ENCODE results near the gene SLC9A9. TPM values are rescaled to one million over a fixed set of nuclear protein-coding genes. Genes with fewer than 3 reads are reported as not detected.

The SLC9A9 gene
- polyA plus RNA-seq, 1 donor from 2014 or later, result 0.54 TPM

DNA sequence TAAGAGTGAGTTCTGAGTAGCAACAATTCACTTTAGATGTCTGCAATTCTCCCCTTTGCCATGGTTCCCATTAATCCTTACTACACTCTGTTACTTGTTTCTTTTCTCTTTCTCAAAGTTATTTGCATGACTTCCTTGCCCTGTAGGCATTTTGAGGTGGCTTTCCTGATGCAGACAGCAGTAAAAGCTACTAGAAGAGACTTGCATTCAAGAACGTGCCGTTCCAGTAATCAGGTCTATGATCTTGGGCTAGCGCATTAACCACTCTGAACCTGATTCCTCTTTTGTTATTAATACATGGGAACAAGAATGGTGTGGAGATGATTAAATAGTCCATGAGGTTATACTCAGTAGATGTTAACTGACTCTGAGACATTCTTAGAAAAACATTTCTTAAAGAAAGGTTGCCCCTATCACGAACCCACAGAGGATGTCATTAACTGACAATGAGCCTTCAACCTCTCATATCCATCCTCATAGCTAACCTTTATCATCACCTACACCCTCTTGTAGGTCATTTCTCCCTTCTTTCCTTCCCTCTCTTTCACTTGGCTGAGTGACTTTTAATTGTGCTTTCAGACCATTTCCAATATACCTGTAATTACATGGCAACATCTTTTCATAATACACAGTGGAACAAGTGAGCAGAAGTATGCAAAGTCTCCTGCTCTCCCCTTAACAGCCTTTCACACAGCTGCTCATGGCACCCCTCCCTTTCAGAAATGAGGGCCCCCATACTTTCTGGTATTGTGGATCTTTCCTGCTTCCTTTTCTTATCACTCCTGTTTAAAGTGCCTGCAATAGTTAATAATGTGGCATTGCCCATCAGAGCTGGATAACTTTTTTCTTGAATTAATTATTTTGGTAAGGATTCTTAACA lies 552.8 kb downstream of the SLC9A9 start:
- H3K9me2 ChIP-seq (ENCODE audit: insufficient read depth, low read length), result no peaks in the 10 kb centered on the region
- no peaks in the 10 kb centered on the region for H3K27me3 ChIP-seq (ENCODE audit: insufficient read depth, low read depth, low read length)
- no peak overlapping the region for H3K27ac ChIP-seq (ENCODE audit: low read length)
- no peak overlapping the region for H3K4me2 ChIP-seq (ENCODE audit: low read length)
- H3F3A ChIP-seq (ENCODE audit: insufficient read depth, low read length, poor library complexity, severe bottlenecking), result no peaks in the 10 kb centered on the region
- H3K9me3 ChIP-seq (ENCODE audit: low read length), result no peaks in the 10 kb centered on the region
- TF ChIP-seq, protein P1, sequence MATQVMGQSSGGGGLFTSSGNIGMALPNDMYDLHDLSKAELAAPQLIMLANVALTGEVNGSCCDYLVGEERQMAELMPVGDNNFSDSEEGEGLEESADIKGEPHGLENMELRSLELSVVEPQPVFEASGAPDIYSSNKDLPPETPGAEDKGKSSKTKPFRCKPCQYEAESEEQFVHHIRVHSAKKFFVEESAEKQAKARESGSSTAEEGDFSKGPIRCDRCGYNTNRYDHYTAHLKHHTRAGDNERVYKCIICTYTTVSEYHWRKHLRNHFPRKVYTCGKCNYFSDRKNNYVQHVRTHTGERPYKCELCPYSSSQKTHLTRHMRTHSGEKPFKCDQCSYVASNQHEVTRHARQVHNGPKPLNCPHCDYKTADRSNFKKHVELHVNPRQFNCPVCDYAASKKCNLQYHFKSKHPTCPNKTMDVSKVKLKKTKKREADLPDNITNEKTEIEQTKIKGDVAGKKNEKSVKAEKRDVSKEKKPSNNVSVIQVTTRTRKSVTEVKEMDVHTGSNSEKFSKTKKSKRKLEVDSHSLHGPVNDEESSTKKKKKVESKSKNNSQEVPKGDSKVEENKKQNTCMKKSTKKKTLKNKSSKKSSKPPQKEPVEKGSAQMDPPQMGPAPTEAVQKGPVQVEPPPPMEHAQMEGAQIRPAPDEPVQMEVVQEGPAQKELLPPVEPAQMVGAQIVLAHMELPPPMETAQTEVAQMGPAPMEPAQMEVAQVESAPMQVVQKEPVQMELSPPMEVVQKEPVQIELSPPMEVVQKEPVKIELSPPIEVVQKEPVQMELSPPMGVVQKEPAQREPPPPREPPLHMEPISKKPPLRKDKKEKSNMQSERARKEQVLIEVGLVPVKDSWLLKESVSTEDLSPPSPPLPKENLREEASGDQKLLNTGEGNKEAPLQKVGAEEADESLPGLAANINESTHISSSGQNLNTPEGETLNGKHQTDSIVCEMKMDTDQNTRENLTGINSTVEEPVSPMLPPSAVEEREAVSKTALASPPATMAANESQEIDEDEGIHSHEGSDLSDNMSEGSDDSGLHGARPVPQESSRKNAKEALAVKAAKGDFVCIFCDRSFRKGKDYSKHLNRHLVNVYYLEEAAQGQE (IDR thresholded peaks at IDR 0.05; ENCODE audit: borderline replicate concordance), result no peak
- TF ChIP-seq, protein P2, sequence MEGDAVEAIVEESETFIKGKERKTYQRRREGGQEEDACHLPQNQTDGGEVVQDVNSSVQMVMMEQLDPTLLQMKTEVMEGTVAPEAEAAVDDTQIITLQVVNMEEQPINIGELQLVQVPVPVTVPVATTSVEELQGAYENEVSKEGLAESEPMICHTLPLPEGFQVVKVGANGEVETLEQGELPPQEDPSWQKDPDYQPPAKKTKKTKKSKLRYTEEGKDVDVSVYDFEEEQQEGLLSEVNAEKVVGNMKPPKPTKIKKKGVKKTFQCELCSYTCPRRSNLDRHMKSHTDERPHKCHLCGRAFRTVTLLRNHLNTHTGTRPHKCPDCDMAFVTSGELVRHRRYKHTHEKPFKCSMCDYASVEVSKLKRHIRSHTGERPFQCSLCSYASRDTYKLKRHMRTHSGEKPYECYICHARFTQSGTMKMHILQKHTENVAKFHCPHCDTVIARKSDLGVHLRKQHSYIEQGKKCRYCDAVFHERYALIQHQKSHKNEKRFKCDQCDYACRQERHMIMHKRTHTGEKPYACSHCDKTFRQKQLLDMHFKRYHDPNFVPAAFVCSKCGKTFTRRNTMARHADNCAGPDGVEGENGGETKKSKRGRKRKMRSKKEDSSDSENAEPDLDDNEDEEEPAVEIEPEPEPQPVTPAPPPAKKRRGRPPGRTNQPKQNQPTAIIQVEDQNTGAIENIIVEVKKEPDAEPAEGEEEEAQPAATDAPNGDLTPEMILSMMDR (IDR thresholded peaks at IDR 0.05; ENCODE audit: poor library complexity, severe bottlenecking), result no peak
- TF ChIP-seq EP300 (conservative IDR thresholded peaks at IDR 0.05; ENCODE audit: poor library complexity, severe bottlenecking), result no peak
- no peaks in the 10 kb centered on the region for H3K79me2 ChIP-seq (replicated peaks; ENCODE audit: insufficient read depth, low read length)
- H3K9ac ChIP-seq (ENCODE audit: low read length), result no peak overlapping the region
- H4K20me1 ChIP-seq (ENCODE audit: insufficient read depth), result no peaks in the 10 kb centered on the region
- no peak overlapping the region for H3K4me3 ChIP-seq (ENCODE audit: low read length)
- no peak overlapping the region for H2AFZ ChIP-seq (ENCODE audit: low read depth, low read length)
- no peaks in the 10 kb centered on the region for H3K36me3 ChIP-seq (ENCODE audit: insufficient read depth, low read length)

DNA sequence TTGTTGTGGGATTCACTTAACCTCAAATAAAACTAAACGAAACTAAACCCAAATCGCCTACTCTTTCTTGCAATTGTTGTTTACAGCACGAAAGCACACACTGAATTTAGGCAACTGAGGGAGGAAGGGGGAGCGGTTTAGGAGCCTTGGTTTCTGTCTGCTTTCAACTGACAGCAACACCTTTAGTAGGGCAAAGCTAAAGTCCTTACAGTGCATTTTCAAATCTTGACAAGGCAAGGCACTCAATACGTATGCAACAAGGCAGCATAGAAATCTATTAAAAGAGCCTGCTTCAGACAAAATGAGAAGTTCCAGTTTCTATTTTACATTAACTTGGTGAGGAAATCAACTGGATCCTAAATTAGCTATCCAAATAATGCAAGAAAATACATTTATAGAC lies 554.1 kb downstream of the SLC9A9 start:
- no peaks in the 10 kb centered on the region for H3F3A ChIP-seq (ENCODE audit: insufficient read depth, low read length, poor library complexity, severe bottlenecking)
- no peak overlapping the region for H3K4me2 ChIP-seq (ENCODE audit: low read length)
- no peak overlapping the region for H3K27ac ChIP-seq (ENCODE audit: low read length)
- H3K79me2 ChIP-seq (replicated peaks; ENCODE audit: insufficient read depth, low read length), result no peaks in the 10 kb centered on the region
- no peak for TF ChIP-seq EZH2 (IDR thresholded peaks at IDR 0.05; ENCODE audit: borderline replicate concordance, insufficient read depth, low read length, poor library complexity, severe bottlenecking)
- no peaks in the 10 kb centered on the region for H3K36me3 ChIP-seq (ENCODE audit: insufficient read depth, low read length)
- H3K4me3 ChIP-seq (ENCODE audit: low read length), result no peak overlapping the region
- no peak overlapping the region for H3K9ac ChIP-seq (ENCODE audit: low read length)
- no peaks in the 10 kb centered on the region for H4K20me1 ChIP-seq (ENCODE audit: insufficient read depth)
- H2AFZ ChIP-seq (ENCODE audit: low read depth, low read length), result no peak overlapping the region
- no peaks in the 10 kb centered on the region for H3K9me2 ChIP-seq (ENCODE audit: insufficient read depth, low read length)
- no peaks in the 10 kb centered on the region for H3K9me3 ChIP-seq (ENCODE audit: low read length)
- H3K27me3 ChIP-seq (ENCODE audit: insufficient read depth, low read depth, low read length), result no peaks in the 10 kb centered on the region

DNA sequence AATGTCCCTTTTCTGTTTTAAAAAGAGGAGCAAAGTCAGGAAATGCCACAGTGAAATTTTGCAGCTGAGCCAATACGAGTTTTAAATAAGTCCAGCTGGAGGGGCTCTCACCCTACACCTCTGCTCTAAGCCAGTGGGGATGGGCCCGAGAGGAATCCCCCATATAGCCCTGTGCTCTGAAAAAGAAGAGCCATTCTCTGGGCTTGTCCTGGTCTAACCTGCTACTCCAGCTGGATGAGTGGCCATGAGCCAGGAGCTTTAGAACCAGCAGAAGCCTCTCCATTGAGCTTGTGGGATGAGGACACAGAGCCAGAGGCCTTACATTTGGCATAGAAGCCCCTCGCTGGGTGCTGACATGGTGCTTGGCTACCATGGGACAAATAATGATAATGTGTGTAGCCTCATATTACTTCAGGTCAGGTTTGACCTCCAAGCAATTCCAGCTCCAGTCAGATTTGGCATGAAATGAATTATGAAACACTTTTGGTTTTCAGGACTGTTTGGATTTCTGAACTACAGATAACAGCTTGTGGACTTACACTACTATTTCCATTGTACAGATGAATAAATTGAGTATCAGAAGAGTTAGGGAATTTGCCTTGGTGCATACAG lies 556.3 kb downstream of the SLC9A9 start:
- H2AFZ ChIP-seq (ENCODE audit: low read depth, low read length), result no peak overlapping the region
- no peaks in the 10 kb centered on the region for H3K9me3 ChIP-seq (ENCODE audit: low read length)
- H3F3A ChIP-seq (ENCODE audit: insufficient read depth, low read length, poor library complexity, severe bottlenecking), result no peaks in the 10 kb centered on the region
- H3K4me2 ChIP-seq (ENCODE audit: low read length), result no peak overlapping the region
- H4K20me1 ChIP-seq (ENCODE audit: insufficient read depth), result no peaks in the 10 kb centered on the region
- no peaks in the 10 kb centered on the region for H3K36me3 ChIP-seq (ENCODE audit: insufficient read depth, low read length)
- no peak overlapping the region for H3K9ac ChIP-seq (ENCODE audit: low read length)
- no peaks in the 10 kb centered on the region for H3K9me2 ChIP-seq (ENCODE audit: insufficient read depth, low read length)
- H3K4me3 ChIP-seq (ENCODE audit: low read length), result no peak overlapping the region
- no peak overlapping the region for H3K27ac ChIP-seq (ENCODE audit: low read length)
- no peaks in the 10 kb centered on the region for H3K79me2 ChIP-seq (replicated peaks; ENCODE audit: insufficient read depth, low read length)
- no peaks in the 10 kb centered on the region for H3K27me3 ChIP-seq (ENCODE audit: insufficient read depth, low read depth, low read length)
- TF ChIP-seq EP300 (conservative IDR thresholded peaks at IDR 0.05; ENCODE audit: poor library complexity, severe bottlenecking) (no peak), TAF1 (IDR thresholded peaks at IDR 0.05; ENCODE audit: low read depth) (no peak), EZH2 (IDR thresholded peaks at IDR 0.05; ENCODE audit: borderline replicate concordance, insufficient read depth, low read length, poor library complexity, severe bottlenecking) (no peak), MXI1 (conservative IDR thresholded peaks at IDR 0.05; ENCODE audit: poor library complexity, severe bottlenecking) (no peak), POLR2AphosphoS5 (IDR thresholded peaks at IDR 0.05) (no peak), RAD21 (conservative IDR thresholded peaks at IDR 0.05) (no peak)
- TF ChIP-seq, protein P2 (IDR thresholded peaks at IDR 0.05; ENCODE audit: poor library complexity, severe bottlenecking), result no peak
- TF ChIP-seq, protein P1 (IDR thresholded peaks at IDR 0.05; ENCODE audit: borderline replicate concordance), result no peak
